ENCODE data around the gene LSR.

DNA sequence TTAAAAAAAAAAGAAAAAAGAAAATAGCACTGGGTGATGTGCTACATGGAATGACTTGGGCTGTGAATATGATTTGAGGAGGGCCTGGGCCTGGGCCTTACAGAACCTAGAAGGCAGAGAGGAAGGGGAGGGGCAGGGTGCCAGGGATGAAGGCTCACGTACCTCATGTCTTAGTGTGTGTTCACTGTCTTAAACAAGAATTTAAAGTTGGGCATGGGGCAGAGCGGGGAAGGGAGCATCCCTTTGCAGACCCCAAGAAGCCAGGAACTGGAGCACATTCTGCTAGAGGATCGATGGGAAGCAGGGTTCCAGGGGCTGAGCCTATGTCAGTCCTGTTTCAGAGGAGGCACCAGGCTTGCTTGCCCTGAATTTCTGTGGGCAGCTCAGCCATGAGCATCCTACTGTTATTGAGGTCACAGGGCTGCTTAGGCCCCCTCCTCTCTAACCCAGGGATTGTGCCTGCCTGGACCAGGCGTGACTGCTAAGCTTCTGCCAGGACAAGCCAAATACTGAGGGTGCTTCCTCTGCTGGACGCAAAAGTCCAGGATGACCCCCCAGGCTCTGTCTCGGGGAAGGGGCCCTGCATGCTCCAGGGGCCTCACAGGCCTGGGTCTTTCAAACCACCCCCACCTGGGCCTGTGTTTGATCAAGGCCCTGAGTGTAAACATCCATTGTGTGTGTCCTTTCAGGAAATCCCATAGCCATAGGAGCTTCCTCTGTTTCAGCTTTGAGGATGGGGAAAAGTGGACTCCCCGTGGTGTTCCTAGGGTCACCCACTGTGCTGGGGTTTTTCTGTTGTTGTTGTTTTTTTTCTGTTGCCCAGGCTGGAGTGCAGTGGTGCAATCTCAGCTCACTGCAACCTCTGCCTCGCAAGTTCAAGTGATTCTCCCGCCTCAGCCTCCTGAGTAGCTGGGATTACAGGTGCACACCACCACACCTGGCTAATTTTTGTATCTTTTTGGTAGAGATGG is 4.8 kb downstream of the LSR start:
- TF ChIP-seq RAD21 (IDR thresholded peaks at IDR 0.05; ENCODE audit: low read depth) (no peak), TAF1 (IDR thresholded peaks at IDR 0.05; ENCODE audit: low read depth) (no peak), EP300 (IDR thresholded peaks at IDR 0.05; ENCODE audit: borderline replicate concordance) (no peak), FOXM1 (IDR thresholded peaks at IDR 0.05; ENCODE audit: borderline replicate concordance, low read depth) (no peak), EGR1 (IDR thresholded peaks at IDR 0.05) (no peak), CEBPB (IDR thresholded peaks at IDR 0.05) (no peak)
- TF ChIP-seq, protein P1, sequence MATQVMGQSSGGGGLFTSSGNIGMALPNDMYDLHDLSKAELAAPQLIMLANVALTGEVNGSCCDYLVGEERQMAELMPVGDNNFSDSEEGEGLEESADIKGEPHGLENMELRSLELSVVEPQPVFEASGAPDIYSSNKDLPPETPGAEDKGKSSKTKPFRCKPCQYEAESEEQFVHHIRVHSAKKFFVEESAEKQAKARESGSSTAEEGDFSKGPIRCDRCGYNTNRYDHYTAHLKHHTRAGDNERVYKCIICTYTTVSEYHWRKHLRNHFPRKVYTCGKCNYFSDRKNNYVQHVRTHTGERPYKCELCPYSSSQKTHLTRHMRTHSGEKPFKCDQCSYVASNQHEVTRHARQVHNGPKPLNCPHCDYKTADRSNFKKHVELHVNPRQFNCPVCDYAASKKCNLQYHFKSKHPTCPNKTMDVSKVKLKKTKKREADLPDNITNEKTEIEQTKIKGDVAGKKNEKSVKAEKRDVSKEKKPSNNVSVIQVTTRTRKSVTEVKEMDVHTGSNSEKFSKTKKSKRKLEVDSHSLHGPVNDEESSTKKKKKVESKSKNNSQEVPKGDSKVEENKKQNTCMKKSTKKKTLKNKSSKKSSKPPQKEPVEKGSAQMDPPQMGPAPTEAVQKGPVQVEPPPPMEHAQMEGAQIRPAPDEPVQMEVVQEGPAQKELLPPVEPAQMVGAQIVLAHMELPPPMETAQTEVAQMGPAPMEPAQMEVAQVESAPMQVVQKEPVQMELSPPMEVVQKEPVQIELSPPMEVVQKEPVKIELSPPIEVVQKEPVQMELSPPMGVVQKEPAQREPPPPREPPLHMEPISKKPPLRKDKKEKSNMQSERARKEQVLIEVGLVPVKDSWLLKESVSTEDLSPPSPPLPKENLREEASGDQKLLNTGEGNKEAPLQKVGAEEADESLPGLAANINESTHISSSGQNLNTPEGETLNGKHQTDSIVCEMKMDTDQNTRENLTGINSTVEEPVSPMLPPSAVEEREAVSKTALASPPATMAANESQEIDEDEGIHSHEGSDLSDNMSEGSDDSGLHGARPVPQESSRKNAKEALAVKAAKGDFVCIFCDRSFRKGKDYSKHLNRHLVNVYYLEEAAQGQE (IDR thresholded peaks at IDR 0.05; ENCODE audit: low read depth): no peak
- TF ChIP-seq, protein P2, sequence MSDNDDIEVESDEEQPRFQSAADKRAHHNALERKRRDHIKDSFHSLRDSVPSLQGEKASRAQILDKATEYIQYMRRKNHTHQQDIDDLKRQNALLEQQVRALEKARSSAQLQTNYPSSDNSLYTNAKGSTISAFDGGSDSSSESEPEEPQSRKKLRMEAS (IDR thresholded peaks at IDR 0.05): no peak
